ENCODE data around the gene PPARA. TPM values are rescaled to one million over a fixed set of nuclear protein-coding genes. Genes with fewer than 3 reads are reported as not detected.

The PPARA gene
- total RNA-seq, 1 experiment from 2014 or later = 10.7 TPM

DNA sequence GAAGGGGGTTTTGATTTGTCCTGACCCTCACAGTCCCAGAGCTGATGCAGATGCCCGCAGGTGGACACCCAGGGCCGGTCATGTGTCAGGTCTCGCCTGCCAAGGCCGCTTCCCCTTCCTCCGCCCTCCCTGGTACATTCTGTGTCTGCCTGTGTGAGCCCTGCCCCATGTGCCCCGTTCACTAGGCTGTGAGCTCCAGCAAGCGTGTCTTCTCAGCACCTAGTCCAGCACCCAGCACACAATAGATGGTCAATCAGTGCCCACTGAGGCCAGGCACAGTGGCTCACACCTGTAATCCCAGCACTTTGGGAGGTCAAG lies 29.9 kb upstream of the PPARA start:
- no TSS peak for BruUV-seq (replicated peaks)
- no peak for ATAC-seq
- Histone ChIP-seq H3K9me3 (ENCODE audit: control insufficient read depth, insufficient read depth, low read depth, low read length) (no peaks in the 10 kb centered on the region), H3K4me1 (ENCODE audit: control insufficient read depth, insufficient read depth, low read length) (peaks cover 28% of the 10 kb centered on the region), H3K27ac (ENCODE audit: low read length) (no peak overlapping the region), H3K4me3 (ENCODE audit: low read depth in 2 of 2, low read length in 2 of 2) (no peak overlapping the region), H3K27me3 (ENCODE audit: control insufficient read depth, insufficient read depth, low read length) (no peaks in the 10 kb centered on the region), H3K36me3 (ENCODE audit: control insufficient read depth, insufficient read depth, low read length) (no peaks in the 10 kb centered on the region)
- TF ChIP-seq, protein P1, sequence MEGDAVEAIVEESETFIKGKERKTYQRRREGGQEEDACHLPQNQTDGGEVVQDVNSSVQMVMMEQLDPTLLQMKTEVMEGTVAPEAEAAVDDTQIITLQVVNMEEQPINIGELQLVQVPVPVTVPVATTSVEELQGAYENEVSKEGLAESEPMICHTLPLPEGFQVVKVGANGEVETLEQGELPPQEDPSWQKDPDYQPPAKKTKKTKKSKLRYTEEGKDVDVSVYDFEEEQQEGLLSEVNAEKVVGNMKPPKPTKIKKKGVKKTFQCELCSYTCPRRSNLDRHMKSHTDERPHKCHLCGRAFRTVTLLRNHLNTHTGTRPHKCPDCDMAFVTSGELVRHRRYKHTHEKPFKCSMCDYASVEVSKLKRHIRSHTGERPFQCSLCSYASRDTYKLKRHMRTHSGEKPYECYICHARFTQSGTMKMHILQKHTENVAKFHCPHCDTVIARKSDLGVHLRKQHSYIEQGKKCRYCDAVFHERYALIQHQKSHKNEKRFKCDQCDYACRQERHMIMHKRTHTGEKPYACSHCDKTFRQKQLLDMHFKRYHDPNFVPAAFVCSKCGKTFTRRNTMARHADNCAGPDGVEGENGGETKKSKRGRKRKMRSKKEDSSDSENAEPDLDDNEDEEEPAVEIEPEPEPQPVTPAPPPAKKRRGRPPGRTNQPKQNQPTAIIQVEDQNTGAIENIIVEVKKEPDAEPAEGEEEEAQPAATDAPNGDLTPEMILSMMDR (IDR thresholded peaks at IDR 0.05) = no peak
- TF ChIP-seq, protein P2, sequence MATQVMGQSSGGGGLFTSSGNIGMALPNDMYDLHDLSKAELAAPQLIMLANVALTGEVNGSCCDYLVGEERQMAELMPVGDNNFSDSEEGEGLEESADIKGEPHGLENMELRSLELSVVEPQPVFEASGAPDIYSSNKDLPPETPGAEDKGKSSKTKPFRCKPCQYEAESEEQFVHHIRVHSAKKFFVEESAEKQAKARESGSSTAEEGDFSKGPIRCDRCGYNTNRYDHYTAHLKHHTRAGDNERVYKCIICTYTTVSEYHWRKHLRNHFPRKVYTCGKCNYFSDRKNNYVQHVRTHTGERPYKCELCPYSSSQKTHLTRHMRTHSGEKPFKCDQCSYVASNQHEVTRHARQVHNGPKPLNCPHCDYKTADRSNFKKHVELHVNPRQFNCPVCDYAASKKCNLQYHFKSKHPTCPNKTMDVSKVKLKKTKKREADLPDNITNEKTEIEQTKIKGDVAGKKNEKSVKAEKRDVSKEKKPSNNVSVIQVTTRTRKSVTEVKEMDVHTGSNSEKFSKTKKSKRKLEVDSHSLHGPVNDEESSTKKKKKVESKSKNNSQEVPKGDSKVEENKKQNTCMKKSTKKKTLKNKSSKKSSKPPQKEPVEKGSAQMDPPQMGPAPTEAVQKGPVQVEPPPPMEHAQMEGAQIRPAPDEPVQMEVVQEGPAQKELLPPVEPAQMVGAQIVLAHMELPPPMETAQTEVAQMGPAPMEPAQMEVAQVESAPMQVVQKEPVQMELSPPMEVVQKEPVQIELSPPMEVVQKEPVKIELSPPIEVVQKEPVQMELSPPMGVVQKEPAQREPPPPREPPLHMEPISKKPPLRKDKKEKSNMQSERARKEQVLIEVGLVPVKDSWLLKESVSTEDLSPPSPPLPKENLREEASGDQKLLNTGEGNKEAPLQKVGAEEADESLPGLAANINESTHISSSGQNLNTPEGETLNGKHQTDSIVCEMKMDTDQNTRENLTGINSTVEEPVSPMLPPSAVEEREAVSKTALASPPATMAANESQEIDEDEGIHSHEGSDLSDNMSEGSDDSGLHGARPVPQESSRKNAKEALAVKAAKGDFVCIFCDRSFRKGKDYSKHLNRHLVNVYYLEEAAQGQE (IDR thresholded peaks at IDR 0.05; ENCODE audit: insufficient read depth in 1 of 2, low read depth in 2 of 2, low read length in 1 of 2) = no peak
- TF ChIP-seq POLR2AphosphoS5 (IDR thresholded peaks at IDR 0.05; ENCODE audit: low read depth, low read length) (no peak), TCF7L2 (IDR thresholded peaks at IDR 0.05; ENCODE audit: low read depth, low read length) (no peak), SIN3A (IDR thresholded peaks at IDR 0.05; ENCODE audit: borderline replicate concordance, insufficient read depth, low read depth, low read length) (no peak)
- ChIA-PET POLR2A (no interaction called here), CTCF (interaction anchor here (0.5 to 1.0 kb wide), 3 partner anchors 92 to 215 kb away, joined by 3 to 4 read pairs (median 4); partner anchors contain the start of gene TRMU)
- intact Hi-C loops (cut with micrococcal nuclease; ENCODE audit: unreplicated experiment) = loop anchor here (5.0 kb wide), 1 partner anchor 177 kb away; the partner anchor contains the start of gene GTSE1
- DNase-seq (ENCODE audit: low read depth, low spot score) = no peak
- in situ Hi-C loops (cut with HindIII; ENCODE audit: low pct_unique_long_range_greater_than_20kb, low sequenced_read_pairs) = no loop called here

DNA sequence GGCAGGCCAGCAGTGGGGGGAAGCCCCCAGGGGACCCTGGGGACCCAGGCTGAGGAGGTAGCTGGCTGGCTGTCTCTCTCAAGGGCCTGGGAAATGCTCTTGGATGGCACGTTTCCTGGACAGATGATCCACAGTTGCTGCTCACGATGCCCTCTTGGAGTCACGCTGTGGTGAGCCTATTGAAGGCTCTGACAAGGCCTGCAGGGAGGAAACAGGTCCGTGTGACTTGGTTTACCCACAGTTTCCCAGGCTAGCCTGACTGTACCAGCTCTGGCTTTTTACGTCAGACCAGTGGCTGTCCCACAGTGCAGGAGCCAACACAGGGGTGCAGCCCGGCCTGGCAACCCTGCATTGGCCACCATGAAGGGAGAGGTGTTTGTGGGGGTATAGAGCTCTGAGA lies 29.2 kb upstream of the PPARA start:
- no peaks in the 10 kb centered on the region for H3K36me3 ChIP-seq (ENCODE audit: control insufficient read depth, insufficient read depth, low read length)
- intact Hi-C loops (cut with micrococcal nuclease; ENCODE audit: unreplicated experiment) (loop anchor here (5.0 kb wide), 1 partner anchor 176 kb away; the partner anchor contains the start of gene GTSE1), in situ Hi-C loops (cut with HindIII; ENCODE audit: low pct_unique_long_range_greater_than_20kb, low sequenced_read_pairs) (no loop called here)
- ATAC-seq = no peak
- TF ChIP-seq, protein P2 (IDR thresholded peaks at IDR 0.05; ENCODE audit: insufficient read depth in 1 of 2, low read depth in 2 of 2, low read length in 1 of 2) = no peak
- TF ChIP-seq POLR2AphosphoS5 (IDR thresholded peaks at IDR 0.05; ENCODE audit: low read depth, low read length) (no peak), TCF7L2 (IDR thresholded peaks at IDR 0.05; ENCODE audit: low read depth, low read length) (no peak), SIN3A (IDR thresholded peaks at IDR 0.05; ENCODE audit: borderline replicate concordance, insufficient read depth, low read depth, low read length) (no peak)
- TF ChIP-seq, protein P1 (IDR thresholded peaks at IDR 0.05) = no peak
- H3K27me3 ChIP-seq (ENCODE audit: control insufficient read depth, insufficient read depth, low read length) = no peaks in the 10 kb centered on the region
- CTCF ChIA-PET = interaction anchor here (0.5 to 0.7 kb wide), 3 partner anchors 93 to 215 kb away, joined by 4 read pairs; partner anchors contain the start of gene TRMU
- DNase-seq (ENCODE audit: low read depth, low spot score) = no peak
- no peak overlapping the region for H3K4me3 ChIP-seq (ENCODE audit: low read depth in 2 of 2, low read length in 2 of 2)
- POLR2A ChIA-PET = interaction anchor here (0.5 kb wide), 1 partner anchor 37 kb away, joined by 3 read pairs; no protein-coding TSS in a partner anchor
- no peaks in the 10 kb centered on the region for H3K9me3 ChIP-seq (ENCODE audit: control insufficient read depth, insufficient read depth, low read depth, low read length)
- no peak overlapping the region for H3K27ac ChIP-seq (ENCODE audit: low read length)
- H3K4me1 ChIP-seq (ENCODE audit: control insufficient read depth, insufficient read depth, low read length) = peaks cover 21% of the 10 kb centered on the region
- no TSS peak for BruUV-seq (replicated peaks)

Data from Panc1 (cell line).